Body of pancreas (tissue), 4 donors: ENCODE results near the gene ZNHIT6. TPM values are rescaled to one million over a fixed set of nuclear protein-coding genes. Genes with fewer than 3 reads are reported as not detected.

ENCODE experiments used
- ATAC-seq: fragments of 150-250 bp; one replicate; pipeline ENCODE4 v1.9.1; 2016
- DNase-seq, 4 donors: peaks; one replicate each; pipeline ENCODE4 v3.0.0-alpha.2; 2019
- H3K27ac ChIP-seq, 4 donors: fragments of 200-600 bp; sonication (generic); 1 replicate in 3 of 4; 2 replicates in 1 of 4; pipeline versions ENCODE4 v1.5.1 to v1.6.1; 2016 to 2019; ENCODE audit warnings: mild to moderate bottlenecking in 1 of 4, mixed read lengths in 1 of 4, moderate library complexity in 1 of 4
- H3K27me3 ChIP-seq, 2 donors: fragments of 200-600 bp; sonication (generic); one replicate each; pipeline ENCODE4 v1.6.0; 2016; ENCODE audit warnings: mild to moderate bottlenecking in 1 of 2
- H3K36me3 ChIP-seq, 2 donors: fragments of 200-600 bp; sonication (generic); replicated peaks in 1 of 2; 2 replicates each; pipeline ENCODE4 v1.5.1; 2016; ENCODE audit warnings: low read depth in 2 of 2; ENCODE audit not compliant: insufficient read depth in 1 of 2
- H3K4me1 ChIP-seq: fragments of 200-600 bp; sonication (generic); one replicate; pipeline ENCODE4 v1.6.0; 2016
- H3K4me3 ChIP-seq, 2 donors: fragments of 200-600 bp; sonication (generic); 1 replicate in 1 of 2; 2 replicates in 1 of 2; pipeline ENCODE4 v1.5.1; 2016 to 2019
- H3K9me3 ChIP-seq, 3 donors: fragments of 200-600 bp; sonication (generic); 1 replicate in 2 of 3; 2 replicates in 1 of 3; pipeline ENCODE4 v1.5.1; 2016
- POLR2A ChIP-seq, 3 donors: fragments of 450-650 bp; IDR thresholded peaks; one replicate each; pipeline ENCODE4 v1.6.1; 2016; ENCODE audit warnings: antibody characterized with exemption in 3 of 3, mild to moderate bottlenecking in 2 of 3
- WGBS, 2 donors: methylation state at CpG; one replicate each; pipeline ENCODE4 v1.1.5; 2017; 5-methylcytosine and 5-hydroxymethylcytosine counted together
- intact Hi-C: fragments of 100-400 bp; cut with DNase I; formaldehyde crosslinking; loops from one replicate; pipeline ENCODE4 v1.15.1; 2023
- total RNA-seq, 2 donors: library from RNA; depleted of rRNA; stranded (reverse); fragments of >200 nt; gene quantifications; one replicate each; pipeline ENCODE4 v1.1.0, GENCODE V29; 2016
- TF ChIP-seq, protein P1 (sequence below), 7 experiments: fragments of 450-650 bp in 4 of 7; fragments of 200-600 bp in 3 of 7; sonication (generic) in 3 of 7; IDR thresholded peaks; one replicate each; pipeline ENCODE4 v1.5.1; 2016 to 2019; ENCODE audit warnings: antibody characterized with exemption in 7 of 7

Gene ZNHIT6
- total RNA-seq, 2 donors from 2014 or later: 4.9 to 6.5 TPM

GRCh38 chr1:85611425-85611824 lies 96.8 kb downstream of the ZNHIT6 start:
- H3K9me3 ChIP-seq: no peaks in the 10 kb centered on the region
- intact Hi-C loops: no loop called here
- no peak overlapping the region for H3K4me3 ChIP-seq
- no peak for ATAC-seq
- WGBS, 2 donors: 81 to 89% methylated on average over 2 of the region's 2 CpGs
- H3K27ac ChIP-seq: peak overlapping the region in 2 of 4 donors; percentile 63 to 78
- TF ChIP-seq, protein P1, sequence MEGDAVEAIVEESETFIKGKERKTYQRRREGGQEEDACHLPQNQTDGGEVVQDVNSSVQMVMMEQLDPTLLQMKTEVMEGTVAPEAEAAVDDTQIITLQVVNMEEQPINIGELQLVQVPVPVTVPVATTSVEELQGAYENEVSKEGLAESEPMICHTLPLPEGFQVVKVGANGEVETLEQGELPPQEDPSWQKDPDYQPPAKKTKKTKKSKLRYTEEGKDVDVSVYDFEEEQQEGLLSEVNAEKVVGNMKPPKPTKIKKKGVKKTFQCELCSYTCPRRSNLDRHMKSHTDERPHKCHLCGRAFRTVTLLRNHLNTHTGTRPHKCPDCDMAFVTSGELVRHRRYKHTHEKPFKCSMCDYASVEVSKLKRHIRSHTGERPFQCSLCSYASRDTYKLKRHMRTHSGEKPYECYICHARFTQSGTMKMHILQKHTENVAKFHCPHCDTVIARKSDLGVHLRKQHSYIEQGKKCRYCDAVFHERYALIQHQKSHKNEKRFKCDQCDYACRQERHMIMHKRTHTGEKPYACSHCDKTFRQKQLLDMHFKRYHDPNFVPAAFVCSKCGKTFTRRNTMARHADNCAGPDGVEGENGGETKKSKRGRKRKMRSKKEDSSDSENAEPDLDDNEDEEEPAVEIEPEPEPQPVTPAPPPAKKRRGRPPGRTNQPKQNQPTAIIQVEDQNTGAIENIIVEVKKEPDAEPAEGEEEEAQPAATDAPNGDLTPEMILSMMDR (IDR thresholded peaks at IDR 0.05): no peak
- TF ChIP-seq POLR2A (IDR thresholded peaks at IDR 0.05): no peak
- peak in 1 of 4 donors; percentile 13 for DNase-seq
- H3K4me1 ChIP-seq: peaks cover 22% of the 10 kb centered on the region
- no peaks in the 10 kb centered on the region for H3K27me3 ChIP-seq
- no peaks in the 10 kb centered on the region for H3K36me3 ChIP-seq

DNA sequence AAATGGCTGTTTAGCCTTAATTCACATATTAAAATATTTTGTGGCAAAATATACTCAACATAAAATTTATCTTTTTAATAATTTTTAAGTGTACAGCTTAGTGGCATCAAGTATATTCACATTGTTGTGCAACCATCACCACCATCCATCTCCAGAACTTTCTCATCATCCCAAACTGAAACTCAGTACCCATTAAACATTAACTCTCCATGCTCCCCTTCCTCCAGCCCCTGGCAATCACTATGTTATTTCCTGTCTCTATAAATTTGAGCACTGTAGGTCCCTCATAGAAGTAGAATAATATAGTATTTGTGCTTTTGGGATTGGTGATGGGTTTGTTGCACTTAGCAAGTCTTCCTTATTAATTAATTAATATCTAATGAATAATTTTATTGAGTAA lies 98.3 kb downstream of the ZNHIT6 start:
- Histone ChIP-seq H3K4me3 (no peak overlapping the region), H3K27me3 (no peaks in the 10 kb centered on the region), H3K4me1 (peaks cover 36% of the 10 kb centered on the region), H3K27ac (no peak overlapping the region), H3K9me3 (no peaks in the 10 kb centered on the region), H3K36me3 (no peaks in the 10 kb centered on the region)
- ATAC-seq: no peak
- no peak for TF ChIP-seq POLR2A (IDR thresholded peaks at IDR 0.05)
- TF ChIP-seq, protein P1 (IDR thresholded peaks at IDR 0.05): no peak
- intact Hi-C loops: no loop called here
- no peak for DNase-seq

DNA sequence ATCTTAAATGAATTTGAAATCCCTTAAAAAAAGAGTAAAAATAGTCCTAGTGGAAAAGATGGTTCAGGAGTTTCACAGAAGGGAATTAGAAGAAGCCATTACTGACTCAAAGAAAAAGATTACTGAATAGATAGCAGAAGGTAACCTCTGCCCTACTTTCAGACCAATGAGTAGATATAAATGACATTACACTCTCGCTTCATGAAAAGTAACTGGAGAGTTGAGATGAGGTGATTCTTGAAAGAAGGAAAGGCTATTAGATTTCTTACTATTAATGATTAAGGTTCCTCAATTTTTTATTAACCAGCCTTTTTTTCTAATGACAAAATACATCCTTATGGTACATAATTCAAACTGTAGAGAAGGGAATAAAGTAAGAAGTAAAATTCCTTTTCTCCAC lies 99.4 kb downstream of the ZNHIT6 start:
- no peak for TF ChIP-seq POLR2A (IDR thresholded peaks at IDR 0.05)
- TF ChIP-seq, protein P1 (IDR thresholded peaks at IDR 0.05): no peak
- Histone ChIP-seq H3K4me3 (no peak overlapping the region), H3K36me3 (no peaks in the 10 kb centered on the region), H3K27me3 (no peaks in the 10 kb centered on the region), H3K4me1 (peaks cover 38% of the 10 kb centered on the region), H3K27ac (no peak overlapping the region), H3K9me3 (no peaks in the 10 kb centered on the region)
- ATAC-seq (no peak), DNase-seq (no peak)
- WGBS, 2 donors: 91 to 100% methylated on average over 1 of the region's 1 CpG
- intact Hi-C loops: no loop called here

- DNase-seq (no peak), ATAC-seq (no peak)
- H3K4me3 ChIP-seq: no peak overlapping the region
- intact Hi-C loops: no loop called here
- WGBS, 2 donors: 89 to 90% methylated on average over 4 of the region's 4 CpGs
- TF ChIP-seq, protein P1 (IDR thresholded peaks at IDR 0.05): no peak
- TF ChIP-seq POLR2A (IDR thresholded peaks at IDR 0.05): no peak
- H3K4me1 ChIP-seq: peaks cover 34% of the 10 kb centered on the region
- H3K9me3 ChIP-seq: no peaks in the 10 kb centered on the region
- H3K36me3 ChIP-seq: no peaks in the 10 kb centered on the region
- no peak overlapping the region for H3K27ac ChIP-seq
- H3K27me3 ChIP-seq: no peaks in the 10 kb centered on the region
Measured at GRCh38 chr1:85607921-85608265, 100.3 kb downstream of the ZNHIT6 start.

GRCh38 chr1:85607126-85607920 lies 100.9 kb downstream of the ZNHIT6 start:
- Histone ChIP-seq H3K4me1 (peaks cover 28% of the 10 kb centered on the region), H3K4me3 (no peak overlapping the region), H3K27ac (no peak overlapping the region), H3K9me3 (no peaks in the 10 kb centered on the region), H3K27me3 (no peaks in the 10 kb centered on the region), H3K36me3 (no peaks in the 10 kb centered on the region)
- ATAC-seq: peak; percentile 41
- intact Hi-C loops: no loop called here
- 78 to 82% methylated on average over 8 to 10 of the region's 10 CpGs for WGBS, 2 donors
- peak in 3 of 4 donors; percentile 18 to 29 (median 23) for DNase-seq
- TF ChIP-seq, protein P1 (IDR thresholded peaks at IDR 0.05): no peak
- TF ChIP-seq POLR2A (IDR thresholded peaks at IDR 0.05): no peak
